Measurements from ENCODE around the gene KRTAP4-2.

DNA sequence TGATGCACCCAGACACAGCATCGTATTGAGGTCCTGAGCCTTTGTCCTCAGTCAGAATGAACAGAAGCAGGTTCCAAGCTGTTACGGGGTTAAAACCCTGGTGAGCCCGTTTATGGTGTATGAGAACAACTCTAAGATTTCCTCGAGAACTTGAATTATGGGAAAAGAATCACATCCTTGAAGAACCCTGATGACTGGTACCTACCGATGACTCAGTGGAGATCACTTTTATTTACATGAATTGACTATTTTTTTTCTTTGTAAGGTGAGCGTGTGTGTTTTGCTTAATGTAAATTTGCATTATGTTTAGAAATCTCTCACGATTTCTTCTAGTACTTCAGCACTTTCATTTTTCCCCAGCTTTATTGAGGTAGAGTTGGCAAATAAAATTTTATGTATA, 14.2 kb downstream of the KRTAP4-2 start:
- no peak for TF ChIP-seq CTCF (IDR thresholded peaks at IDR 0.05; ENCODE audit: poor library complexity, severe bottlenecking)
- TF ChIP-seq MXI1 (conservative IDR thresholded peaks at IDR 0.05; ENCODE audit: poor library complexity, severe bottlenecking): no peak
- TF ChIP-seq RAD21 (conservative IDR thresholded peaks at IDR 0.05): no peak
- TF ChIP-seq EP300 (conservative IDR thresholded peaks at IDR 0.05; ENCODE audit: poor library complexity, severe bottlenecking): no peak
- TF ChIP-seq POLR2AphosphoS5 (IDR thresholded peaks at IDR 0.05): no peak
- no peak for TF ChIP-seq SMC3 (conservative IDR thresholded peaks at IDR 0.05; ENCODE audit: poor library complexity)
- no peak for TF ChIP-seq REST (IDR thresholded peaks at IDR 0.05; ENCODE audit: borderline replicate concordance)
- TF ChIP-seq TAF1 (IDR thresholded peaks at IDR 0.05; ENCODE audit: low read depth): no peak
